GM23338 (cell line): ENCODE measurements around the gene MYOF. TPM values are rescaled to one million over a fixed set of nuclear protein-coding genes. Genes with fewer than 3 reads are reported as not detected.

Source experiments
- ATAC-seq: fragments of 200-7000 bp; cut with Tn5 transposase; 3 replicates; pipeline ENCODE4 v1.9.1; 2020
- DNase-seq: peaks from one replicate; pipeline ENCODE4 v3.0.0-alpha.2; 2015; ENCODE audit warnings: low spot score
- H2AFZ ChIP-seq: fragments of 200-600 bp; sonication (generic); 2 replicates; pipeline ENCODE4 v1.8.0; 2016; ENCODE audit warnings: antibody characterized with exemption, mild to moderate bottlenecking, moderate library complexity
- H3F3A ChIP-seq: fragments of 200-600 bp; sonication (generic); replicated peaks from 2 replicates; pipeline ENCODE4 v1.8.0; 2017; ENCODE audit warnings: antibody characterized with exemption, mixed run types, low read depth
- H3K27ac ChIP-seq: fragments of 200-600 bp; sonication (generic); 2 replicates; pipeline ENCODE4 v1.6.1; 2016; ENCODE audit warnings: low read depth
- H3K27me3 ChIP-seq: fragments of 200-600 bp; sonication (generic); 2 replicates; pipeline ENCODE4 v1.8.0; 2016; ENCODE audit warnings: mild to moderate bottlenecking, mixed run types, moderate library complexity; ENCODE audit not compliant: insufficient read depth
- H3K36me3 ChIP-seq: fragments of 200-600 bp; sonication (generic); 2 replicates; pipeline ENCODE4 v1.8.0; 2016; ENCODE audit warnings: mild to moderate bottlenecking; ENCODE audit not compliant: insufficient read depth
- H3K4me1 ChIP-seq: fragments of 200-600 bp; sonication (generic); 2 replicates; pipeline ENCODE4 v1.8.0; 2016; ENCODE audit warnings: mild to moderate bottlenecking, moderate library complexity; ENCODE audit not compliant: insufficient read depth
- H3K4me2 ChIP-seq: fragments of 200-600 bp; sonication (generic); 2 replicates; pipeline ENCODE4 v1.7.1; 2017; ENCODE audit warnings: mixed run types
- H3K4me3 ChIP-seq: fragments of 200-600 bp; sonication (generic); 2 replicates; pipeline ENCODE4 v1.6.1; 2016; ENCODE audit warnings: mixed run types
- H3K79me2 ChIP-seq: fragments of 200-600 bp; sonication (generic); replicated peaks from 2 replicates; pipeline ENCODE4 v1.8.0; 2017; ENCODE audit warnings: mild to moderate bottlenecking; ENCODE audit not compliant: insufficient read depth
- H3K9me2 ChIP-seq: fragments of 200-600 bp; sonication (generic); 2 replicates; pipeline ENCODE4 v1.8.0; 2017; ENCODE audit not compliant: insufficient read depth
- H4K20me1 ChIP-seq: fragments of 200-600 bp; sonication (generic); replicated peaks from 2 replicates; pipeline ENCODE4 v1.8.0; 2017; ENCODE audit warnings: mild to moderate bottlenecking; ENCODE audit not compliant: insufficient read depth
- H3K27ac Mint-ChIP-seq: 2 replicates; pipeline ENCODE4 v1.8.0; 2020; ENCODE audit warnings: inconsistent platforms, mild to moderate bottlenecking, moderate library complexity, mixed read lengths
- H3K27me3 Mint-ChIP-seq: 3 replicates; pipeline ENCODE4 v1.8.0; 2022; ENCODE audit warnings: low read depth, mild to moderate bottlenecking, moderate library complexity, mixed read lengths, inconsistent platforms; ENCODE audit not compliant: insufficient read depth, poor library complexity
- H3K36me3 Mint-ChIP-seq: 3 replicates; pipeline ENCODE4 v1.8.0; 2021; ENCODE audit warnings: low read depth, mild to moderate bottlenecking, inconsistent platforms, moderate library complexity, mixed read lengths
- H3K4me1 Mint-ChIP-seq: 3 replicates; pipeline ENCODE4 v1.8.0; 2020; ENCODE audit warnings: mild to moderate bottlenecking, inconsistent platforms, mixed read lengths
- H3K4me3 Mint-ChIP-seq: 3 replicates; pipeline ENCODE4 v1.8.0; 2021; ENCODE audit warnings: moderate library complexity, mild to moderate bottlenecking, inconsistent platforms, mixed read lengths
- H3K9me3 Mint-ChIP-seq: 3 replicates; pipeline ENCODE4 v1.8.0; 2020; ENCODE audit warnings: moderate library complexity, mild to moderate bottlenecking, inconsistent platforms, mixed read lengths
- CREB1 ChIP-seq: fragments of 250-450 bp; sonication (Bioruptor Pico); IDR thresholded peaks from 2 replicates; pipeline ENCODE4 v1.5.0; 2020; ENCODE audit warnings: low read depth, mild to moderate bottlenecking, moderate library complexity
- EZH2 ChIP-seq: fragments of 200-600 bp; sonication (generic); IDR thresholded peaks from one replicate; pipeline ENCODE4 v1.8.0; 2017; ENCODE audit warnings: antibody characterized with exemption, mild to moderate bottlenecking, low read depth; ENCODE audit not compliant: unreplicated experiment
- EZH2phosphoT487 ChIP-seq: fragments of 200-600 bp; sonication (generic); IDR thresholded peaks from one replicate; pipeline ENCODE4 v1.8.1; 2018; ENCODE audit warnings: antibody characterized with exemption; ENCODE audit not compliant: unreplicated experiment
- JUNB ChIP-seq: IDR thresholded peaks from one replicate; pipeline ENCODE4 v1.6.1; 2016; ENCODE audit warnings: antibody characterized with exemption; ENCODE audit not compliant: unreplicated experiment
- NANOG ChIP-seq: IDR thresholded peaks from 2 replicates; pipeline ENCODE4 v1.6.1; 2016; ENCODE audit warnings: antibody characterized with exemption, borderline replicate concordance
- POLR2AphosphoS5 ChIP-seq: IDR thresholded peaks from 2 replicates; pipeline ENCODE4 v1.6.1; 2016; ENCODE audit warnings: antibody characterized with exemption, low read depth
- REST ChIP-seq: IDR thresholded peaks from one replicate; pipeline ENCODE4 v1.6.1; 2018; ENCODE audit warnings: antibody characterized with exemption; ENCODE audit not compliant: unreplicated experiment
- STAT1 ChIP-seq: IDR thresholded peaks from one replicate; pipeline ENCODE4 v1.6.1; 2016; ENCODE audit warnings: antibody characterized with exemption; ENCODE audit not compliant: unreplicated experiment
- ZNF114 ChIP-seq: fragments of 250-450 bp; sonication (Bioruptor Pico); IDR thresholded peaks from 2 replicates; pipeline ENCODE4 v1.5.0; 2020; ENCODE audit warnings: mild to moderate bottlenecking, moderate library complexity
- ZNF331 ChIP-seq: fragments of 250-450 bp; sonication (Bioruptor Pico); IDR thresholded peaks from 2 replicates; pipeline ENCODE4 v1.5.0; 2020; ENCODE audit warnings: low read depth, mild to moderate bottlenecking, moderate library complexity
- ZNF462 ChIP-seq: fragments of 250-450 bp; sonication (Bioruptor Pico); IDR thresholded peaks from 2 replicates; pipeline ENCODE4 v1.5.0; 2020; ENCODE audit warnings: mild to moderate bottlenecking, moderate library complexity
- polyA plus RNA-seq: library from polyadenylated mRNA; unstranded; fragments of >200 nt; fragmentation: Nextera tagmentation; extraction: Ambion mirVana; gene quantifications from 2 replicates; pipeline ENCODE4 v1.2.1, GENCODE V29; 2016
- total RNA-seq: library from RNA; depleted of rRNA; stranded (reverse); fragments of >200 nt; shearing (Covaris generic); gene quantifications from 2 replicates; pipeline ENCODE4 v1.2.3, GENCODE V29; 2014
- TF ChIP-seq, protein P1 (sequence below): IDR thresholded peaks from 2 replicates; pipeline ENCODE4 v1.6.1; 2016; ENCODE audit warnings: antibody characterized with exemption
- TF ChIP-seq, protein P2 (sequence below), 2 experiments: fragments of 200-600 bp in 1 of 2; sonication (generic) in 1 of 2; conservative IDR thresholded peaks; 2 replicates each; pipeline versions ENCODE4 v1.5.1 to v1.6.1; 2016 to 2017; ENCODE audit warnings: antibody characterized with exemption in 2 of 2, low read depth in 2 of 2, mild to moderate bottlenecking in 2 of 2, moderate library complexity in 1 of 2

MYOF gene
- total and polyA plus RNA-seq, 2 experiments from 2014 or later: 0.82 to 1.4 TPM

DNA sequence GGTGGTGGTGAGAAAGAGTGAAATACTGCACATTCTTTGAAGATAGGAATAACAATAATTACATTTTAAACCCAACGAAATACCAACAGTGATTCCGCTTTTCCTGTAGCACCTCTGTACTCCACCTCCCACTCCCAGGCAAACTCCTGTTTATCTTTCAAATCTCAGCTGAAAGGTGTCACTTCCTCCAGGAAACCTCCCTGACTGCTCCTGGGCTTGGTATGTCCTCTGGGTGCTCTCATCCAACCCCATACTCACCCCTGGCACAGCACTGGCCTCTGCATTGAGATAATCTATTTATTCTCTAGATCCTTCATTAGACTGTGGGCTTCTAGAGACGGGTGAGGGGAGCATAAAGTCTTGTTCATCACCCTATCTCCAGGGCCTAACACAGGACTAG lies 148.0 kb downstream of the MYOF start:
- Histone ChIP-seq H3K4me2 (0 out of 2 replicates have a peak overlapping the region, but pooled peaks have one; percentile 26), H3K27ac (no peak overlapping the region), H3K4me1 (peaks cover 15% of the 10 kb centered on the region), H4K20me1 (no peaks in the 10 kb centered on the region), H3F3A (0 out of 2 replicates have a peak, but pooled peaks cover 4% of the 10 kb centered on the region), H2AFZ (no peak overlapping the region), H3K27me3 (no peaks in the 10 kb centered on the region), H3K36me3 (no peaks in the 10 kb centered on the region), H3K4me3 (no peak overlapping the region), H3K79me2 (no peaks in the 10 kb centered on the region), H3K9me2 (0 out of 2 replicates have a peak, but pooled peaks cover 3% of the 10 kb centered on the region)
- no peaks in the 10 kb centered on the region for H3K36me3 Mint-ChIP-seq
- no peak for DNase-seq
- no peak overlapping the region for H3K27ac Mint-ChIP-seq
- ATAC-seq: no peak
- peaks cover 10% of the 10 kb centered on the region for H3K4me1 Mint-ChIP-seq
- H3K27me3 Mint-ChIP-seq: peaks cover 3% of the 10 kb centered on the region
- H3K9me3 Mint-ChIP-seq: no peaks in the 10 kb centered on the region
- TF ChIP-seq REST: no peak
- no peak for TF ChIP-seq POLR2AphosphoS5
- no peak for TF ChIP-seq EZH2phosphoT487
- TF ChIP-seq ZNF462 (CRISPR knock-in tag): no peak
- no peak for TF ChIP-seq CREB1
- no peak for TF ChIP-seq NANOG
- no peak for TF ChIP-seq EZH2
- TF ChIP-seq, protein P1, sequence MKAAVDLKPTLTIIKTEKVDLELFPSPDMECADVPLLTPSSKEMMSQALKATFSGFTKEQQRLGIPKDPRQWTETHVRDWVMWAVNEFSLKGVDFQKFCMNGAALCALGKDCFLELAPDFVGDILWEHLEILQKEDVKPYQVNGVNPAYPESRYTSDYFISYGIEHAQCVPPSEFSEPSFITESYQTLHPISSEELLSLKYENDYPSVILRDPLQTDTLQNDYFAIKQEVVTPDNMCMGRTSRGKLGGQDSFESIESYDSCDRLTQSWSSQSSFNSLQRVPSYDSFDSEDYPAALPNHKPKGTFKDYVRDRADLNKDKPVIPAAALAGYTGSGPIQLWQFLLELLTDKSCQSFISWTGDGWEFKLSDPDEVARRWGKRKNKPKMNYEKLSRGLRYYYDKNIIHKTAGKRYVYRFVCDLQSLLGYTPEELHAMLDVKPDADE: no peak
- TF ChIP-seq ZNF114 (CRISPR knock-in tag): no peak
- no peak for TF ChIP-seq ZNF331 (CRISPR knock-in tag)
- TF ChIP-seq STAT1: no peak
- TF ChIP-seq, protein P2, sequence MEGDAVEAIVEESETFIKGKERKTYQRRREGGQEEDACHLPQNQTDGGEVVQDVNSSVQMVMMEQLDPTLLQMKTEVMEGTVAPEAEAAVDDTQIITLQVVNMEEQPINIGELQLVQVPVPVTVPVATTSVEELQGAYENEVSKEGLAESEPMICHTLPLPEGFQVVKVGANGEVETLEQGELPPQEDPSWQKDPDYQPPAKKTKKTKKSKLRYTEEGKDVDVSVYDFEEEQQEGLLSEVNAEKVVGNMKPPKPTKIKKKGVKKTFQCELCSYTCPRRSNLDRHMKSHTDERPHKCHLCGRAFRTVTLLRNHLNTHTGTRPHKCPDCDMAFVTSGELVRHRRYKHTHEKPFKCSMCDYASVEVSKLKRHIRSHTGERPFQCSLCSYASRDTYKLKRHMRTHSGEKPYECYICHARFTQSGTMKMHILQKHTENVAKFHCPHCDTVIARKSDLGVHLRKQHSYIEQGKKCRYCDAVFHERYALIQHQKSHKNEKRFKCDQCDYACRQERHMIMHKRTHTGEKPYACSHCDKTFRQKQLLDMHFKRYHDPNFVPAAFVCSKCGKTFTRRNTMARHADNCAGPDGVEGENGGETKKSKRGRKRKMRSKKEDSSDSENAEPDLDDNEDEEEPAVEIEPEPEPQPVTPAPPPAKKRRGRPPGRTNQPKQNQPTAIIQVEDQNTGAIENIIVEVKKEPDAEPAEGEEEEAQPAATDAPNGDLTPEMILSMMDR (conservative IDR thresholded peaks at IDR 0.05; ENCODE audit: low read depth in 2 of 2): no peak
- TF ChIP-seq JUNB: no peak
- H3K4me3 Mint-ChIP-seq: no peak overlapping the region
